ENCODE results near the gene POLR2M. TPM values are rescaled to one million over a fixed set of nuclear protein-coding genes. Genes with fewer than 3 reads are reported as not detected.

POLR2M gene
- total RNA-seq, 2 donors from 2014 or later: 14.5 to 22.6 TPM

GRCh38 chr15:57698991-57699390 lies 7.5 kb upstream of the POLR2M start:
- 79 to 88% methylated on average over 4 of the region's 4 CpGs for WGBS, 2 donors
- TF ChIP-seq POLR2A (IDR thresholded peaks at IDR 0.05) (no peak), CTCF (IDR thresholded peaks at IDR 0.05) (no peak)
- intact Hi-C loops (cut with DNase I): no loop called here
- DNase-seq (no peak), ATAC-seq (no peak)
- H3K4me3 ChIP-seq: no peak overlapping the region
- H3K27ac ChIP-seq: no peak overlapping the region
- H3K4me1 ChIP-seq: no peaks in the 10 kb centered on the region
- no peaks in the 10 kb centered on the region for H3K36me3 ChIP-seq (replicated peaks in 1 of 2; ENCODE audit: insufficient read depth in 1 of 2, low read depth in 2 of 2)
- H3K9me3 ChIP-seq: no peaks in the 10 kb centered on the region
- H3K27me3 ChIP-seq: no peaks in the 10 kb centered on the region

- DNase-seq (no peak), ATAC-seq (no peak)
- Histone ChIP-seq H3K9me3 (no peaks in the 10 kb centered on the region), H3K36me3 (replicated peaks in 1 of 2; ENCODE audit: insufficient read depth in 1 of 2, low read depth in 2 of 2) (no peaks in the 10 kb centered on the region), H3K4me1 (peaks cover 17% of the 10 kb centered on the region), H3K27ac (no peak overlapping the region), H3K4me3 (no peak overlapping the region), H3K27me3 (no peaks in the 10 kb centered on the region)
- TF ChIP-seq POLR2A (IDR thresholded peaks at IDR 0.05) (no peak), CTCF (IDR thresholded peaks at IDR 0.05) (no peak)
- WGBS, 2 donors: 29 to 35% methylated on average over 2 of the region's 2 CpGs
- intact Hi-C loops (cut with DNase I): no loop called here
These were observed 3.1 kb upstream of the POLR2M start for GRCh38 chr15:57703387-57703786.

- Histone ChIP-seq H3K9me3 (no peaks in the 10 kb centered on the region), H3K4me1 (peaks cover 27% of the 10 kb centered on the region), H3K27ac (no peak overlapping the region), H3K36me3 (replicated peaks in 1 of 2; ENCODE audit: insufficient read depth in 1 of 2, low read depth in 2 of 2) (no peaks in the 10 kb centered on the region), H3K27me3 (no peaks in the 10 kb centered on the region), H3K4me3 (no peak overlapping the region)
- ATAC-seq (no peak), DNase-seq (no peak)
- TF ChIP-seq CTCF (IDR thresholded peaks at IDR 0.05): no peak
- no peak for TF ChIP-seq POLR2A (IDR thresholded peaks at IDR 0.05)
- WGBS, 2 donors: 77% methylated on average over 3 of the region's 3 CpGs
- intact Hi-C loops (cut with DNase I): no loop called here
These were observed 2.1 kb upstream of the POLR2M start for GRCh38 chr15:57704441-57704840.

GRCh38 chr15:57705746-57706404 lies 639 bp upstream of the POLR2M start:
- peak overlapping the region in 1 of 2 donors; percentile 95 for H3K4me3 ChIP-seq
- H3K27me3 ChIP-seq: no peaks in the 10 kb centered on the region
- WGBS, 2 donors: 73 to 75% methylated on average over 12 of the region's 12 CpGs
- no peaks in the 10 kb centered on the region for H3K36me3 ChIP-seq (replicated peaks in 1 of 2; ENCODE audit: insufficient read depth in 1 of 2, low read depth in 2 of 2)
- no peak for TF ChIP-seq POLR2A (IDR thresholded peaks at IDR 0.05)
- no peak for TF ChIP-seq CTCF (IDR thresholded peaks at IDR 0.05)
- no peak for ATAC-seq
- peaks cover 35% of the 10 kb centered on the region for H3K4me1 ChIP-seq
- DNase-seq: no peak
- H3K9me3 ChIP-seq: no peaks in the 10 kb centered on the region
- intact Hi-C loops (cut with DNase I): no loop called here
- peak overlapping the region; percentile 76 to 94 (median 91) for H3K27ac ChIP-seq

- no peak for TF ChIP-seq CTCF (IDR thresholded peaks at IDR 0.05)
- TF ChIP-seq POLR2A (IDR thresholded peaks at IDR 0.05): no peak
These were observed 1.5 kb downstream of the POLR2M start for GRCh38 chr15:57708047-57708446.

More at GRCh38 chr15:57708047-57708446, 1.5 kb downstream of the POLR2M start:
- no peak for DNase-seq
- ATAC-seq: peak; percentile 25
- H3K27me3 ChIP-seq: no peaks in the 10 kb centered on the region
- intact Hi-C loops (cut with DNase I): no loop called here
- peak overlapping the region in 3 of 4 donors; percentile 23 to 92 (median 90) for H3K27ac ChIP-seq
- no peaks in the 10 kb centered on the region for H3K9me3 ChIP-seq
- H3K4me3 ChIP-seq: no peak overlapping the region
- 24 to 38% methylated on average over 4 of the region's 4 CpGs for WGBS, 2 donors
- peaks cover 36% of the 10 kb centered on the region for H3K4me1 ChIP-seq
- H3K36me3 ChIP-seq (replicated peaks in 1 of 2; ENCODE audit: insufficient read depth in 1 of 2, low read depth in 2 of 2): peaks cover 3 to 8% of the 10 kb centered on the region in 2 donors
